AG09309 (cell line): ENCODE measurements around the gene DCLK2.
"Not testable (repeated sequence)": the region's sequence is repeated elsewhere in the genome, so short reads cannot be mapped to it uniquely, and the experiment has no call there.

ENCODE experiments used
- DNase-seq: peaks from one replicate; pipeline ENCODE4 v3.0.0-alpha.2; 2010; ENCODE audit warnings: low read depth
- H3K4me3 ChIP-seq: 2 replicates; pipeline ENCODE4 v1.5.1; 2011; ENCODE audit warnings: mild to moderate bottlenecking, low read depth, low read length, moderate library complexity; ENCODE audit not compliant: control insufficient read depth
- CTCF ChIP-seq: IDR thresholded peaks from 2 replicates; pipeline ENCODE4 v1.5.1; 2011; ENCODE audit warnings: mild to moderate bottlenecking, low read depth, low read length, inconsistent platforms; ENCODE audit not compliant: insufficient read depth, control insufficient read depth; ENCODE audit errors: missing control alignments

DCLK2 gene

GRCh38 chr4:150161109-150161508 is 82.9 kb downstream of the DCLK2 start:
- no peak overlapping the region for H3K4me3 ChIP-seq
- no peak for DNase-seq
- no peak for TF ChIP-seq CTCF

- H3K4me3 ChIP-seq, DNase-seq: not testable (repeated sequence)
Observed at GRCh38 chr4:150162020-150162419, 83.8 kb downstream of the DCLK2 start.

- no peak overlapping the region for H3K4me3 ChIP-seq
Observed at GRCh38 chr4:150164055-150164454, 85.8 kb downstream of the DCLK2 start.

GRCh38 chr4:150164956-150165629 is 86.8 kb downstream of the DCLK2 start:
- DNase-seq, result no peak
- TF ChIP-seq CTCF, result no peak

More at GRCh38 chr4:150164055-150164454, 85.8 kb downstream of the DCLK2 start:
- TF ChIP-seq CTCF, result no peak
- DNase-seq, result no peak

GRCh38 chr4:150167054-150167453 is 88.8 kb downstream of the DCLK2 start:
- H3K4me3 ChIP-seq, result no peak overlapping the region
- DNase-seq, result no peak
- no peak for TF ChIP-seq CTCF

More at GRCh38 chr4:150164956-150165629, 86.8 kb downstream of the DCLK2 start:
- no peak overlapping the region for H3K4me3 ChIP-seq

DNA sequence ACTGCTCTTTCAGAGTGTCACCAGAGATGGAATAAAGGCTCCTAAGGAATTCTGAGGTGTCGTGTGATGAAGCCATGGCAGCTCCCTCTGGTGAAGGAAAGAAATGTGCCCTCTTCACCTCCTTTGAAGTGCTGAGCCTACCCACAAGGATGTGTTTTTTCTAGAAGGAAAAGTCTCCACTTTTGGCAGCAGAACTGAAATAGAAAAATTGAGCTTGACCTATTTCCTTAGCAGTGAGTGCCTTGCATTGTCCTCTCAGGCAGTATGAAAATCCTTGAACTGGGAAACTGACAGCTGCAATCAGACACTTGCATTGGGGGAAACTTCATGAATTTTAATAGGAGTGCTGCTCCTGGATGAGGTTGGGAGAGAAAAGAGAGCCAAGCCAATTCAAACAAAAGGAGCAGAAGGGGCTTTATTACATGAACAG is 95.2 kb downstream of the DCLK2 start:
- no peak for DNase-seq
- no peak for TF ChIP-seq CTCF

DNA sequence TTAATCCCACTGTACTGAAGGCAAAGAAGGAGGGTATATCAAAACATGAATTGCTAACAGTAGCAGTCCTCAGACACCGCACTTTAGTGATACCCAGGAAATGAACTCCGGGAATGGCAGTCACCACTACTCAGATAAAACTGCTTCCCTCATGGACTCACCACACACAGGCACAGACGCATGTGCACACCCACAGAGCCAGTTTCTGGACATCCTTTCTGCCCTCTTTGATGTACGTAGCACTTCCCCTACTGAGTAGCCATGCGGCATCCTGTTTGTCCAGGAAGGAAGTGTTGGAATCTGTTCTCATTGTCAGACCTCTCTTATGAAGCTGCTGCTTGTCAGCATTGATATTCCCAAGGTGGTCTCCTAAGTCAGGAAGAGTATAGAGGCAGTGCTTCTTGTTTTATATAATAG is 95.7 kb downstream of the DCLK2 start:
- DNase-seq, result no peak
- no peak overlapping the region for H3K4me3 ChIP-seq
- no peak for TF ChIP-seq CTCF

More for the DNA sequence above, 95.2 kb downstream of the DCLK2 start:
- no peak overlapping the region for H3K4me3 ChIP-seq
